ENCODE results near the gene RNF7. TPM values are rescaled to one million over a fixed set of nuclear protein-coding genes. Genes with fewer than 3 reads are reported as not detected.

RNF7 gene
- total and polyA plus RNA-seq, 9 of the 15 experiments (the other 6 are each of a cell fraction or from before 2014, with no cell fraction given): 38.8 to 133 (median 80.5) TPM

DNA sequence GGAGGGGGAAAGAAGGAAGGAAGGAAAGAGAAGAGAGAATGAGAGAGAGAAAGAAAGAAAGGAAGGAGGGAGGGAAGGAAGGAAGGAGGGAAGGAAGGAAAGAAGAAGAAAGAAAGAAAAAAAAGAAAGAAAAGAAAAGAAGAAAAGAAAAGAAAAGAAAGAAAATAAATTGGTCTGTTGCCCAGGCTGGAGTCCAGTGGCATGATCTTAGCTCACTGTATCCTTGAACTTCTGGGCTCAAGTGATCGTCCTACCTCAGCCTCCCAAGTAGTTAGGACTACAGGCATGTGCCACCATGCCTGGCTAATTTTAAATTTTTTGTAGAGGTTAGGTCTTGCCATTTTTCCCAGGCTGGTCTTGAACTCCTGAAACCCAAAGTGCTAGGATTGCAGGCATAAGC is 11.6 kb upstream of the RNF7 start:
- H3K36me3 ChIP-seq (ENCODE audit: control insufficient read depth, insufficient read depth, low read length): no peaks in the 10 kb centered on the region
- WGBS (ENCODE audit: insufficient coverage, low coverage, missing lambda C conversion rate): 0% methylated on average over 1 of the region's 1 CpG
- no peaks in the 10 kb centered on the region for H3K79me2 ChIP-seq (ENCODE audit: control insufficient read depth, insufficient read depth, low read length)
- TF ChIP-seq PYGO2 (tag; IDR thresholded peaks at IDR 0.05) (no peak), ZNF316 (IDR thresholded peaks at IDR 0.05) (no peak), BHLHE40 (IDR thresholded peaks at IDR 0.05; ENCODE audit: low read length) (no peak), ZKSCAN3 (CRISPR knock-in tag; IDR thresholded peaks at IDR 0.05) (no peak)
- TF ChIP-seq, protein P1, sequence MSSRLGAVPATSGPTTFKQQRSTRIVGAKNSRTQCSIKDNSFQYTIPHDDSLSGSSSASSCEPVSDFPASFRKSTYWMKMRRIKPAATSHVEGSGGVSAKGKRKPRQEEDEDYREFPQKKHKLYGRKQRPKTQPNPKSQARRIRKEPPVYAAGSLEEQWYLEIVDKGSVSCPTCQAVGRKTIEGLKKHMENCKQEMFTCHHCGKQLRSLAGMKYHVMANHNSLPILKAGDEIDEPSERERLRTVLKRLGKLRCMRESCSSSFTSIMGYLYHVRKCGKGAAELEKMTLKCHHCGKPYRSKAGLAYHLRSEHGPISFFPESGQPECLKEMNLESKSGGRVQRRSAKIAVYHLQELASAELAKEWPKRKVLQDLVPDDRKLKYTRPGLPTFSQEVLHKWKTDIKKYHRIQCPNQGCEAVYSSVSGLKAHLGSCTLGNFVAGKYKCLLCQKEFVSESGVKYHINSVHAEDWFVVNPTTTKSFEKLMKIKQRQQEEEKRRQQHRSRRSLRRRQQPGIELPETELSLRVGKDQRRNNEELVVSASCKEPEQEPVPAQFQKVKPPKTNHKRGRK (tag; IDR thresholded peaks at IDR 0.05): peak; percentile 69
- no peaks in the 10 kb centered on the region for H3K4me1 ChIP-seq (replicated peaks in 1 of 2; ENCODE audit: control insufficient read depth in 2 of 2, insufficient read depth in 2 of 2, low read length in 2 of 2)
- H3K27ac ChIP-seq (ENCODE audit: extremely low read depth, low read depth, low read length): no peak overlapping the region
- in situ Hi-C loops (cut with MboI) (no loop called here), intact Hi-C loops (cut with micrococcal nuclease) (no loop called here)
- H3K9me3 ChIP-seq (replicated peaks; ENCODE audit: control insufficient read depth, insufficient read depth, low read depth, low read length): no peaks in the 10 kb centered on the region
- CTCF ChIA-PET (ENCODE audit: low intra/inter-chr PET ratio): no interaction called here
- H2AFZ ChIP-seq (ENCODE audit: low read depth, low read length): no peak overlapping the region
- no peak overlapping the region for H3K9ac ChIP-seq (ENCODE audit: insufficient read depth in 1 of 2, low read depth in 2 of 2, low read length in 2 of 2)
- no peak overlapping the region for H3K4me2 ChIP-seq (ENCODE audit: insufficient read depth, low read length)
- DNase-seq (ENCODE audit: extremely low read depth in 1 of 4, low spot score in 3 of 4) (no peak), FAIRE-seq (peak; percentile 6), ATAC-seq (no peak)
- H3K27me3 ChIP-seq (ENCODE audit: control insufficient read depth in 2 of 2, insufficient read depth in 2 of 2, low read length in 2 of 2): no peaks in the 10 kb centered on the region
- H3K9me1 ChIP-seq (ENCODE audit: control insufficient read depth, insufficient read depth, low read length): no peaks in the 10 kb centered on the region
- no peak overlapping the region for H3K4me3 ChIP-seq
- POLR2A ChIA-PET: interaction anchor here (0.8 kb wide), 1 partner anchor 13 kb away, joined by 3 read pairs; no protein-coding TSS in a partner anchor
- no TSS peak for BruUV-seq (replicated peaks)
- H4K20me1 ChIP-seq (replicated peaks; ENCODE audit: control insufficient read depth, insufficient read depth, low read length): no peaks in the 10 kb centered on the region

All from K562 (cell line).